ENCODE data around the gene TRAF2.

- TF ChIP-seq CTCF (conservative IDR thresholded peaks at IDR 0.05; ENCODE audit: low read depth, low read length) (no peak), EZH2 (IDR thresholded peaks at IDR 0.05; ENCODE audit: borderline replicate concordance, low read depth, low read length, poor library complexity, severe bottlenecking) (no peak)
These were observed 65.4 kb downstream of the TRAF2 start, which contains the start of gene LCN12 for GRCh38 chr9:136951541-136952320.
